ENCODE results near the gene B3GALT4.

Gene B3GALT4

GRCh38 chr6:33292996-33293682 is 16.2 kb downstream of the B3GALT4 start:
- no peak for DNase-seq (ENCODE audit: low spot score)

GRCh38 chr6:33294086-33294823 is 17.3 kb downstream of the B3GALT4 start:
- no peak for DNase-seq (ENCODE audit: low spot score)

- DNase-seq (ENCODE audit: low spot score) = no peak
These were observed 18.9 kb downstream of the B3GALT4 start for GRCh38 chr6:33295621-33296369.

- DNase-seq (ENCODE audit: low spot score) = no peak
These were observed 20.0 kb downstream of the B3GALT4 start for GRCh38 chr6:33296797-33297405.

- DNase-seq (ENCODE audit: low spot score) = no peak
These were observed 20.6 kb downstream of the B3GALT4 start for GRCh38 chr6:33297406-33297955.

GRCh38 chr6:33297956-33298772 is 21.2 kb downstream of the B3GALT4 start:
- DNase-seq (ENCODE audit: low spot score) = peak; percentile 46

- DNase-seq (ENCODE audit: low spot score) = peak; percentile 35
These were observed 21.9 kb downstream of the B3GALT4 start, which contains the start of gene RGL2 for GRCh38 chr6:33298773-33299236. Gene RGL2, minus strand, starts transcription at chr6:33298942. Its CDS starts 332 bp downstream, at chr6:33298610.

GRCh38 chr6:33299237-33299944 is 22.5 kb downstream of the B3GALT4 start:
- DNase-seq (ENCODE audit: low spot score) = peak; percentile 94

- no peak for DNase-seq (ENCODE audit: low spot score)
These were observed 25.0 kb downstream of the B3GALT4 start for GRCh38 chr6:33301877-33302276.

- DNase-seq (ENCODE audit: low spot score) = no peak
These were observed 27.3 kb downstream of the B3GALT4 start for GRCh38 chr6:33304216-33304615.

- no peak for DNase-seq (ENCODE audit: low spot score)
These were observed 28.1 kb downstream of the B3GALT4 start for GRCh38 chr6:33305052-33305451.

- DNase-seq (ENCODE audit: low spot score) = no peak
These were observed 29.4 kb downstream of the B3GALT4 start for GRCh38 chr6:33306356-33306755.

- DNase-seq (ENCODE audit: low spot score) = no peak
These were observed 35.6 kb downstream of the B3GALT4 start for GRCh38 chr6:33312361-33313104.

GRCh38 chr6:33313105-33313708 is 36.3 kb downstream of the B3GALT4 start:
- peak; percentile 53 for DNase-seq (ENCODE audit: low spot score)

GRCh38 chr6:33313709-33314514 is 37.0 kb downstream of the B3GALT4 start, which contains the start of gene TAPBP:
Gene TAPBP, minus strand, starts transcription at chr6:33314078. Its CDS starts 37 bp downstream, at chr6:33314041.
- no peak for DNase-seq (ENCODE audit: low spot score)

GRCh38 chr6:33314515-33314942 is 37.6 kb downstream of the B3GALT4 start:
- peak; percentile 53 for DNase-seq (ENCODE audit: low spot score)

GRCh38 chr6:33314943-33315792 is 38.2 kb downstream of the B3GALT4 start:
- DNase-seq (ENCODE audit: low spot score) = no peak

All from kidney capillary endothelial cell (primary cell).